ENCODE results near the gene HMGA1. TPM values are rescaled to one million over a fixed set of nuclear protein-coding genes. Genes with fewer than 3 reads are reported as not detected.
A peak's percentile ranks its signal among the peaks of the same experiment; 100 is the strongest.
"Not testable (repeated sequence)": the region's sequence is repeated elsewhere in the genome, so short reads cannot be mapped to it uniquely, and the experiment has no call there.

HMGA1 gene
- total RNA-seq, 1 donor from 2014 or later = 33.4 TPM

- H3K4me3 Mint-ChIP-seq (ENCODE audit: unreplicated experiment) = no peak overlapping the region
- no peaks in the 10 kb centered on the region for H3K27me3 Mint-ChIP-seq (ENCODE audit: low read depth)
- no peak overlapping the region for H3K27ac Mint-ChIP-seq (ENCODE audit: unreplicated experiment)
- peaks cover 37% of the 10 kb centered on the region for H3K4me1 Mint-ChIP-seq (ENCODE audit: low read depth)
- H3K36me3 Mint-ChIP-seq (ENCODE audit: low read depth) = peaks cover 1% of the 10 kb centered on the region
- H3K9me3 Mint-ChIP-seq (ENCODE audit: low read depth) = no peaks in the 10 kb centered on the region
- TF ChIP-seq CTCF (IDR thresholded peaks at IDR 0.05) = no peak
- peak; percentile 51 for DNase-seq (ENCODE audit: low spot score)
Measured at GRCh38 chr6:34241351-34242215, 4.9 kb downstream of the HMGA1 start.

- no peaks in the 10 kb centered on the region for H3K27me3 Mint-ChIP-seq (ENCODE audit: low read depth)
- DNase-seq (ENCODE audit: low spot score) = peak; percentile 82
- H3K27ac Mint-ChIP-seq (ENCODE audit: unreplicated experiment) = peak overlapping the region; percentile 65
- peaks cover 1% of the 10 kb centered on the region for H3K36me3 Mint-ChIP-seq (ENCODE audit: low read depth)
- no peaks in the 10 kb centered on the region for H3K9me3 Mint-ChIP-seq (ENCODE audit: low read depth)
- TF ChIP-seq CTCF (IDR thresholded peaks at IDR 0.05) = no peak
- peaks cover 37% of the 10 kb centered on the region for H3K4me1 Mint-ChIP-seq (ENCODE audit: low read depth)
- H3K4me3 Mint-ChIP-seq (ENCODE audit: unreplicated experiment) = no peak overlapping the region
Measured at GRCh38 chr6:34242252-34243130, 5.8 kb downstream of the HMGA1 start.

- no peaks in the 10 kb centered on the region for H3K27me3 Mint-ChIP-seq (ENCODE audit: low read depth)
- no peak for TF ChIP-seq CTCF (IDR thresholded peaks at IDR 0.05)
- peak overlapping the region; percentile 65 for H3K27ac Mint-ChIP-seq (ENCODE audit: unreplicated experiment)
- no peak overlapping the region for H3K4me3 Mint-ChIP-seq (ENCODE audit: unreplicated experiment)
- no peaks in the 10 kb centered on the region for H3K9me3 Mint-ChIP-seq (ENCODE audit: low read depth)
- H3K36me3 Mint-ChIP-seq (ENCODE audit: low read depth) = peaks cover 1% of the 10 kb centered on the region
- peak; percentile 38 for DNase-seq (ENCODE audit: low spot score)
- peaks cover 44% of the 10 kb centered on the region for H3K4me1 Mint-ChIP-seq (ENCODE audit: low read depth)
Measured at GRCh38 chr6:34243131-34243771, 6.6 kb downstream of the HMGA1 start.

GRCh38 chr6:34243901-34244884 is 7.5 kb downstream of the HMGA1 start:
- peak overlapping the region; percentile 89 for H3K27ac Mint-ChIP-seq (ENCODE audit: unreplicated experiment)

GRCh38 chr6:34245032-34245760 is 8.5 kb downstream of the HMGA1 start:
- Mint-ChIP-seq H3K27ac (ENCODE audit: unreplicated experiment) (peak overlapping the region; percentile 89), H3K4me1 (ENCODE audit: low read depth) (peaks cover 53% of the 10 kb centered on the region)
- not testable (repeated sequence) for H3K36me3 Mint-ChIP-seq (ENCODE audit: low read depth); H3K9me3 Mint-ChIP-seq (ENCODE audit: low read depth); H3K27me3 Mint-ChIP-seq (ENCODE audit: low read depth); H3K4me3 Mint-ChIP-seq (ENCODE audit: unreplicated experiment)
- DNase-seq (ENCODE audit: low spot score) = peak; percentile 43

More at GRCh38 chr6:34243901-34244884, 7.5 kb downstream of the HMGA1 start:
- Mint-ChIP-seq H3K36me3 (ENCODE audit: low read depth) (peaks cover 1% of the 10 kb centered on the region), H3K9me3 (ENCODE audit: low read depth) (no peaks in the 10 kb centered on the region), H3K4me3 (ENCODE audit: unreplicated experiment) (peak overlapping the region; percentile 25), H3K27me3 (ENCODE audit: low read depth) (no peaks in the 10 kb centered on the region), H3K4me1 (ENCODE audit: low read depth) (peaks cover 43% of the 10 kb centered on the region)
- TF ChIP-seq CTCF (IDR thresholded peaks at IDR 0.05) = peak; percentile 63
- DNase-seq (ENCODE audit: low spot score) = peak; percentile 80

- not testable (repeated sequence) for H3K4me3 Mint-ChIP-seq (ENCODE audit: unreplicated experiment); H3K27ac Mint-ChIP-seq (ENCODE audit: unreplicated experiment); H3K27me3 Mint-ChIP-seq (ENCODE audit: low read depth); H3K36me3 Mint-ChIP-seq (ENCODE audit: low read depth); H3K9me3 Mint-ChIP-seq (ENCODE audit: low read depth)
- peak; percentile 38 for DNase-seq (ENCODE audit: low spot score)
- peaks cover 54% of the 10 kb centered on the region for H3K4me1 Mint-ChIP-seq (ENCODE audit: low read depth)
Measured at GRCh38 chr6:34245761-34246140, 9.1 kb downstream of the HMGA1 start.

Measured in chondrocyte (in vitro differentiated cells).